Measurements from ENCODE around the gene CBARP. TPM values are rescaled to one million over a fixed set of nuclear protein-coding genes. Genes with fewer than 3 reads are reported as not detected.

The CBARP gene
- total and polyA plus RNA-seq, 2 donors (not counting 3 experiments of a cell fraction or from before 2014, with no cell fraction given): 3.5 to 9.2 TPM

- no peak for DNase-seq (ENCODE audit: low read depth, low spot score)
- ChIA-PET POLR2A (no interaction called here), CTCF (no interaction called here)
- Histone ChIP-seq H3K9ac (replicated peaks; ENCODE audit: extremely low read depth, insufficient read depth, low read length) (no peak overlapping the region), H2AFZ (ENCODE audit: low read depth, low read length) (no peak overlapping the region), H3K9me1 (replicated peaks; ENCODE audit: control insufficient read depth, extremely low read depth, insufficient read depth, low read length) (no peaks in the 10 kb centered on the region), H3K36me3 (ENCODE audit: control insufficient read depth in 2 of 2, extremely low read depth in 1 of 2, insufficient read depth in 2 of 2, low read length in 2 of 2) (peaks cover 0 to 18% of the 10 kb centered on the region in 2 experiments), H3K4me2 (ENCODE audit: insufficient read depth, low read length) (no peak overlapping the region), H3K27ac (ENCODE audit: insufficient read depth, low read depth, low read length) (no peak overlapping the region), H3K4me3 (replicated peaks in 1 of 3; ENCODE audit: insufficient read depth in 1 of 3, low read depth in 1 of 3, low read length in 3 of 3) (no peak overlapping the region), H3K79me2 (ENCODE audit: control insufficient read depth, insufficient read depth, low read length) (no peaks in the 10 kb centered on the region), H3K9me3 (replicated peaks; ENCODE audit: control insufficient read depth, insufficient read depth, low read length) (no peaks in the 10 kb centered on the region), H3K27me3 (ENCODE audit: control insufficient read depth in 2 of 2, insufficient read depth in 2 of 2, low read length in 2 of 2) (no peaks in the 10 kb centered on the region), H4K20me1 (replicated peaks; ENCODE audit: control insufficient read depth, extremely low read depth, insufficient read depth, low read length) (no peaks in the 10 kb centered on the region), H3K4me1 (ENCODE audit: control insufficient read depth, extremely low read depth, insufficient read depth, low read length) (peaks cover 10% of the 10 kb centered on the region)
- no peak for TF ChIP-seq POLR2A (IDR thresholded peaks at IDR 0.05; ENCODE audit: low read depth, low read length)
- no peak for TF ChIP-seq GATA2 (IDR thresholded peaks at IDR 0.05; ENCODE audit: insufficient read depth, insufficient read length, low read depth, low read length)
- TF ChIP-seq MAX (IDR thresholded peaks at IDR 0.05; ENCODE audit: insufficient read depth, insufficient read length): no peak
- TF ChIP-seq EZH2 (IDR thresholded peaks at IDR 0.05; ENCODE audit: borderline replicate concordance, low read depth, low read length, severe bottlenecking): no peak
- no peak for TF ChIP-seq CTCF (IDR thresholded peaks at IDR 0.05; ENCODE audit: extremely low read depth in 1 of 2, insufficient read depth in 1 of 2, low read depth in 1 of 2, low read length in 2 of 2)
- BruUV-seq (replicated peaks): no TSS peak
- FAIRE-seq: no peak
- dilution Hi-C loops (cut with MboI; ENCODE audit: extremely low pct_ligation_motif_present, low sequenced_read_pairs) (no loop called here), intact Hi-C loops (cut with micrococcal nuclease) (no loop called here)
These were observed 3.5 kb downstream of the CBARP start for GRCh38 chr19:1234051-1234954.
